ENCODE results near the gene ASIC4.

Gene ASIC4

GRCh38 chr2:219516888-219517287 lies 2.6 kb downstream of the ASIC4 start:
- no peak for DNase-seq

- no peak for DNase-seq
These were observed 3.9 kb downstream of the ASIC4 start for GRCh38 chr2:219517954-219518778.

GRCh38 chr2:219519526-219519916 lies 5.2 kb downstream of the ASIC4 start:
- DNase-seq: no peak

- DNase-seq: no peak
These were observed 5.8 kb downstream of the ASIC4 start for GRCh38 chr2:219520079-219520478.

GRCh38 chr2:219521066-219521880 lies 7.0 kb downstream of the ASIC4 start:
- no peak for DNase-seq

- DNase-seq: no peak
These were observed 8.1 kb downstream of the ASIC4 start for GRCh38 chr2:219522111-219523030.

- no peak for DNase-seq
These were observed 8.9 kb downstream of the ASIC4 start for GRCh38 chr2:219523031-219523671.

- DNase-seq: no peak
These were observed 10.5 kb downstream of the ASIC4 start for GRCh38 chr2:219524817-219525216.

GRCh38 chr2:219525533-219526232 lies 11.4 kb downstream of the ASIC4 start:
- no peak for DNase-seq

GRCh38 chr2:219526320-219527075 lies 12.2 kb downstream of the ASIC4 start:
- DNase-seq: no peak

- DNase-seq: peak; percentile 18
These were observed 12.8 kb downstream of the ASIC4 start for GRCh38 chr2:219527076-219527394.

GRCh38 chr2:219527472-219527871 lies 13.2 kb downstream of the ASIC4 start:
- DNase-seq: no peak

- peak; percentile 73 for DNase-seq
These were observed 16.0 kb downstream of the ASIC4 start for GRCh38 chr2:219530048-219530963.

GRCh38 chr2:219531639-219532377 lies 17.5 kb downstream of the ASIC4 start:
- DNase-seq: peak; percentile 42

GRCh38 chr2:219532378-219532649 lies 18.0 kb downstream of the ASIC4 start:
- DNase-seq: no peak

GRCh38 chr2:219533930-219534661 lies 19.8 kb downstream of the ASIC4 start:
- DNase-seq: no peak

GRCh38 chr2:219536425-219536824 lies 22.1 kb downstream of the ASIC4 start:
- no peak for DNase-seq

GRCh38 chr2:219536967-219537366 lies 22.7 kb downstream of the ASIC4 start:
- no peak for DNase-seq
